Hindlimb muscle (tissue), 1 donor: ENCODE results near the gene RANGRF. TPM values are rescaled to one million over a fixed set of nuclear protein-coding genes. Genes with fewer than 3 reads are reported as not detected.
"Not testable (repeated sequence)": the region's sequence is repeated elsewhere in the genome, so short reads cannot be mapped to it uniquely, and the experiment has no call there.

Experiments
- DNase-seq: peaks from one replicate; pipeline ENCODE4 v3.0.0-alpha.2; 2013
- polyA plus RNA-seq: library from polyadenylated mRNA; unstranded; fragments of 120-200 nt; gene quantifications from one replicate; pipeline ENCODE4 v1.2.1, GENCODE V29; 2013; ENCODE audit not compliant: insufficient read length

RANGRF gene
- 21.0 TPM for polyA plus RNA-seq

- DNase-seq: peak; percentile 91
Measured at GRCh38 chr17:8288336-8289102, at the start of gene RANGRF. RANGRF (plus strand) TSS chr17:8288670; CDS start chr17:8288789, 119 bp downstream.

GRCh38 chr17:8243827-8244226 lies 44.6 kb upstream of the RANGRF start:
- no peak for DNase-seq

GRCh38 chr17:8244768-8245167 lies 43.7 kb upstream of the RANGRF start:
- DNase-seq: no peak

GRCh38 chr17:8248751-8249607 lies 39.5 kb upstream of the RANGRF start, which contains the start of gene PFAS:
PFAS (plus strand) TSS chr17:8249289; CDS start chr17:8253938, 4,649 bp downstream.
- DNase-seq: peak; percentile 97

- no peak for DNase-seq
Measured at GRCh38 chr17:8249621-8250500, 38.6 kb upstream of the RANGRF start.

- not testable (repeated sequence) for DNase-seq
Measured at GRCh38 chr17:8251411-8251810, 37.1 kb upstream of the RANGRF start.

- DNase-seq: no peak
Measured at GRCh38 chr17:8253801-8254200, 34.7 kb upstream of the RANGRF start.

- no peak for DNase-seq
Measured at GRCh38 chr17:8254881-8255280, 33.6 kb upstream of the RANGRF start.

GRCh38 chr17:8255499-8255898 lies 33.0 kb upstream of the RANGRF start:
- DNase-seq: no peak

- no peak for DNase-seq
Measured at GRCh38 chr17:8256291-8256690, 32.2 kb upstream of the RANGRF start.

- DNase-seq: no peak
Measured at GRCh38 chr17:8256691-8257090, 31.8 kb upstream of the RANGRF start.

GRCh38 chr17:8257801-8258200 lies 30.7 kb upstream of the RANGRF start:
- DNase-seq: no peak

- no peak for DNase-seq
Measured at GRCh38 chr17:8264320-8264719, 24.1 kb upstream of the RANGRF start.

GRCh38 chr17:8264836-8265542 lies 23.5 kb upstream of the RANGRF start:
- DNase-seq: no peak

GRCh38 chr17:8266648-8267479 lies 21.6 kb upstream of the RANGRF start:
- DNase-seq: no peak

GRCh38 chr17:8267480-8268147 lies 20.9 kb upstream of the RANGRF start:
- DNase-seq: no peak

- no peak for DNase-seq
Measured at GRCh38 chr17:8268550-8269298, 19.7 kb upstream of the RANGRF start.

- DNase-seq: no peak
Measured at GRCh38 chr17:8272421-8272820, 16.0 kb upstream of the RANGRF start.

GRCh38 chr17:8273884-8274444 lies 14.5 kb upstream of the RANGRF start:
- no peak for DNase-seq
